ENCODE measurements around the gene TESK2.

The TESK2 gene

DNA sequence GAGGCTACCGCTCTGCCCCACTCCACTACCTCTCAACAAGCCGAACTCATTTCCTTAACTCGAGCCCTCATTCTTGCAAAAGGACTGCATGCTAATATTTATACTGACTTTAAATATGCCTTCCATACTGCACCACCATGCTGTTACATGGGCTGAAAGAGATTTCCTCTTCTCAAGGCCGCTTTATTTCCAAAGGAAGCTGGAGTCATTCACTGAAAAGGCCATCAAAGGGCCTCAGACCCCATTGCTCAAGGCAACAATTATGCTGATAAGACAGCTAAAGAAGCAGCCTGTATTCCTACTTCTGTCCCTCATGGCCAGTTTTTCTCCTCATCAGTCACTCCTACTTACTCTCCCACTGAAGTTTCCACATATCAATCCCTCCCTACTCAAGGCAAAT lies 171.2 kb downstream of the TESK2 start:
- TF ChIP-seq, protein P1, sequence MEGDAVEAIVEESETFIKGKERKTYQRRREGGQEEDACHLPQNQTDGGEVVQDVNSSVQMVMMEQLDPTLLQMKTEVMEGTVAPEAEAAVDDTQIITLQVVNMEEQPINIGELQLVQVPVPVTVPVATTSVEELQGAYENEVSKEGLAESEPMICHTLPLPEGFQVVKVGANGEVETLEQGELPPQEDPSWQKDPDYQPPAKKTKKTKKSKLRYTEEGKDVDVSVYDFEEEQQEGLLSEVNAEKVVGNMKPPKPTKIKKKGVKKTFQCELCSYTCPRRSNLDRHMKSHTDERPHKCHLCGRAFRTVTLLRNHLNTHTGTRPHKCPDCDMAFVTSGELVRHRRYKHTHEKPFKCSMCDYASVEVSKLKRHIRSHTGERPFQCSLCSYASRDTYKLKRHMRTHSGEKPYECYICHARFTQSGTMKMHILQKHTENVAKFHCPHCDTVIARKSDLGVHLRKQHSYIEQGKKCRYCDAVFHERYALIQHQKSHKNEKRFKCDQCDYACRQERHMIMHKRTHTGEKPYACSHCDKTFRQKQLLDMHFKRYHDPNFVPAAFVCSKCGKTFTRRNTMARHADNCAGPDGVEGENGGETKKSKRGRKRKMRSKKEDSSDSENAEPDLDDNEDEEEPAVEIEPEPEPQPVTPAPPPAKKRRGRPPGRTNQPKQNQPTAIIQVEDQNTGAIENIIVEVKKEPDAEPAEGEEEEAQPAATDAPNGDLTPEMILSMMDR (IDR thresholded peaks at IDR 0.05), result no peak
- H3K36me3 ChIP-seq, result no peaks in the 10 kb centered on the region
- H3K27ac ChIP-seq, result no peak overlapping the region
- H3K4me1 ChIP-seq (ENCODE audit: control insufficient read depth in 1 of 2, insufficient read depth in 1 of 2, low read depth in 1 of 2, low read length in 1 of 2), result no peaks in the 10 kb centered on the region
- H3K27me3 ChIP-seq, result no peaks in the 10 kb centered on the region
- H3K4me3 ChIP-seq (ENCODE audit: low read depth in 1 of 2, low read length in 1 of 2), result no peak overlapping the region
- no peaks in the 10 kb centered on the region for H3K9me3 ChIP-seq

DNA sequence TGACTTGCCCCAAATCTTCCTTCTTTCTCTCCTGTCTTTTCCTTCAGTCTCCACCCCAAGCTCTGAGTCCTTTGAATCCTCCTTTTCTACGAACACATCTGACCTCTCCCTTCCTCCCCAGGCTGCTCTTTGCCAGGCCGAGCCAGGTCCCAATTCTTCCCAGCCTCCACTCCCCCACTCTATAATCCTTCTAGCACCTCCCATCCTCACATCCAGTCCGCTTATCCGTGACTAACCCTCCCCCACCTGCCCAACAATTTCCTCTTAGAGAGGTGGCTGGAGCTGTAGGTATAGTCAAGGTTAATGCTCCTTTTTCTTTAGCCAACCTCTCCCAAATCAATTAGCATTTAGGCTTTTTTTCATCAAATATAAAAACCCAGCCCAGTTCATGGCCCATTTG lies 173.8 kb downstream of the TESK2 start:
- TF ChIP-seq, protein P1 (IDR thresholded peaks at IDR 0.05), result no peak
- Histone ChIP-seq H3K27me3 (no peaks in the 10 kb centered on the region), H3K27ac (no peak overlapping the region), H3K36me3 (no peaks in the 10 kb centered on the region), H3K4me1 (ENCODE audit: control insufficient read depth in 1 of 2, insufficient read depth in 1 of 2, low read depth in 1 of 2, low read length in 1 of 2) (no peaks in the 10 kb centered on the region), H3K9me3 (no peaks in the 10 kb centered on the region), H3K4me3 (ENCODE audit: low read depth in 1 of 2, low read length in 1 of 2) (no peak overlapping the region)

DNA sequence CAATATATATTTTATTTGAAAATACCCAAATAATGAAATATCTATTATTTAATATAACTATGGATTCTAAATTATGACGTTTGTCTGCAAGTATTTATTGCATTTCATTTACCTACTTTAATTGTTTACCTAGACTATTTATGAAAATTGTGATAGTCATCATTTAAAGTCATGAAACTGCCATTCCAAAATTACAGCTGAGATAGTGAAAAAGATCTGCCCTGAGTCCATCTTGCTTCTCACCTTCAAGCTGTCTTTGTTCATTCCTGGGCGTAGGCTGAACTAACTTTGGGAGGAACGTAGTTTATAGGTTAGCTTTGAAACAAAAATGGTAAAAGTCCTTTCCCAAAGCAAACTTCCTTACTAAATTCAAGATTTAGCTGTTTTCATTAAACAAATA lies 176.7 kb downstream of the TESK2 start:
- no peak overlapping the region for H3K4me3 ChIP-seq (ENCODE audit: low read depth in 1 of 2, low read length in 1 of 2)
- TF ChIP-seq, protein P1 (IDR thresholded peaks at IDR 0.05), result no peak
- no peaks in the 10 kb centered on the region for H3K9me3 ChIP-seq
- no peak overlapping the region for H3K27ac ChIP-seq
- no peaks in the 10 kb centered on the region for H3K4me1 ChIP-seq (ENCODE audit: control insufficient read depth in 1 of 2, insufficient read depth in 1 of 2, low read depth in 1 of 2, low read length in 1 of 2)
- no peaks in the 10 kb centered on the region for H3K27me3 ChIP-seq
- no peaks in the 10 kb centered on the region for H3K36me3 ChIP-seq

DNA sequence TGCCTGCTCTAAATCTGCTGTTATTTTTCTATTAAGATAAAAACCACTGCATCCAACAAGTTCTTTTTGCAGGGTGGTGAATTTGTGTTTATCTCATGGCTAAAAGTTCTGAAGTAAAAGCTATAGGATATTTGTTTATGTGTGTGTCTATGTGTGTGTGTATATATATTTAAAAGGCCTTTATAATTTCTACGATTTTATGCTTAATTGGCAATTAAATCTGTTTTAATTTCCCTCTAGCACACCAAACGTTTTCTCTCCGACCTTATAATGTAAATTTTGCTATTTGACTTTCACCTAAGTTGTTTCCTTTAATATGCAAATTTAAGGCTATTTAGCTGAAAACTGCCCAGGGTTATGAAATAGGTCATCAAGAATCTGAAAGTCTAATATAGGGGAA lies 184.1 kb downstream of the TESK2 start:
- H3K27me3 ChIP-seq, result no peaks in the 10 kb centered on the region
- no peak overlapping the region for H3K27ac ChIP-seq

DNA sequence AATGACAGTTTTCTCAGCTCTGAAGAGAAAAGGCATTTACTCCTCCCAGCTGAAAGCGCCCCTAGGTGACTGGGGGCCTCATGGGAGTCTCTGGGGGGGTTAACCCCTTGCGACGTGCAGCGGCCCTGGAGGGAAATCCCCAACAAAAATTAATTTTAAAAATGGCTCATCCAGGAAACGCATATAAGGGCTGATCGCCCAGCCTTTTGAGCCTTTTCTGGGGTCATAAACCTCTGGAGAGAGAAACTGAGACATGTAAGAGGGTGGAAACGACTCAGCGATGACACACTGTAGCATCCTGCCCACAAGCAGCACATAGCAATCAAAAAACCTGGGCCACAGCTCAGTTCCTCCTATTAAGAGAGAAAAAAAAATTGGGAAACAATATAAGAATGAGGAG lies 184.6 kb downstream of the TESK2 start:
- H3K4me3 ChIP-seq (ENCODE audit: low read depth in 1 of 2, low read length in 1 of 2), result no peak overlapping the region
- no peaks in the 10 kb centered on the region for H3K9me3 ChIP-seq
- H3K36me3 ChIP-seq, result no peaks in the 10 kb centered on the region
- no peak overlapping the region for H3K27ac ChIP-seq
- TF ChIP-seq, protein P1 (IDR thresholded peaks at IDR 0.05), result no peak
- H3K4me1 ChIP-seq (ENCODE audit: control insufficient read depth in 1 of 2, insufficient read depth in 1 of 2, low read depth in 1 of 2, low read length in 1 of 2), result peaks cover 12 to 17% of the 10 kb centered on the region in 2 experiments
- H3K27me3 ChIP-seq, result no peaks in the 10 kb centered on the region

More for the DNA sequence above, 184.1 kb downstream of the TESK2 start:
- Histone ChIP-seq H3K36me3 (no peaks in the 10 kb centered on the region), H3K4me1 (ENCODE audit: control insufficient read depth in 1 of 2, insufficient read depth in 1 of 2, low read depth in 1 of 2, low read length in 1 of 2) (peaks cover 12 to 17% of the 10 kb centered on the region in 2 experiments), H3K9me3 (no peaks in the 10 kb centered on the region), H3K4me3 (ENCODE audit: low read depth in 1 of 2, low read length in 1 of 2) (no peak overlapping the region)
- TF ChIP-seq, protein P1 (IDR thresholded peaks at IDR 0.05), result no peak

DNA sequence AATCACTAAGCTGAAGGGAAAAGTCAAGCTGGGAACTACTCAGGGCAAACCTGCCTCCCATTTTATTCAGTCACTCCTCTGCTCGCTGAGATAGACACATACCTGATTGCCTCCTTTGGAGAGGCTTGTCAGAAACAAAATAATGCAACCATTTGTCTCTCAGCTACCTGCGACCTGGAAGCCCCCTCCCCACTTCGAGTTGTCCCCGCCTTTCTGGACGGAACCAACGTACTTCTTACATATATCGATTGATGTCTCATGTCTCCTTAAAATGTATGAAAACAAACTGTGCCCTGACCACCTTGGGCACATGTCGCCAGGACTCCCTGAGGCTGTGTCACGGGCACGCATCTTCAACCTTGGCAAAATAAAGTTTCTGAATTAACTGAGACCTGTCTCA lies 185.7 kb downstream of the TESK2 start:
- Histone ChIP-seq H3K9me3 (no peaks in the 10 kb centered on the region), H3K27ac (no peak overlapping the region), H3K27me3 (no peaks in the 10 kb centered on the region), H3K4me1 (ENCODE audit: control insufficient read depth in 1 of 2, insufficient read depth in 1 of 2, low read depth in 1 of 2, low read length in 1 of 2) (peaks cover 12 to 17% of the 10 kb centered on the region in 2 experiments), H3K36me3 (no peaks in the 10 kb centered on the region), H3K4me3 (ENCODE audit: low read depth in 1 of 2, low read length in 1 of 2) (no peak overlapping the region)
- TF ChIP-seq, protein P1 (IDR thresholded peaks at IDR 0.05), result no peak

Measured in neutrophil (primary cell).